HG03097 (cell line): ENCODE measurements around the gene HESX1.

Experiments
- ATAC-seq: cut with Tn5 transposase; IDR thresholded peaks from one replicate; pipeline ENCODE4 v1.9.1; 2021; ENCODE audit not compliant: unreplicated experiment, low FRiP score

HESX1 gene

DNA sequence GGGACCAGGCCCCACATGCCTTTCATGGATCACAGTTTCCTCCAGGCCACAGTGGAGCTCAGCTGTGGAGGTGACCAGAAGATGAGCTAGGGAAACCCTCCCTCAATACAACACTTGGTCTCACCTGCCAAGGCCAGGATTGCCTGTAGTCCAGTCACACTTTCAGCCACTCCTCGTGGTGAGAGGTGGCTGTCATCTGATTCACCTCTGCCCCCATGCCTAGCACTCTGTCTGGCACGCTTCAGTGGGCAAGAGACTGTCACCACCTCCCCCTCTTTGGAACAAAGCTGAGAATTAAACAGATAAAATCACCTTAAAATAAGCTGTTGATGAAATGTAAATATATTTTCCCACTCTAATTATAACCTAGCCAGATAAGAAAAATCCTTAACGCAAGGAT lies 30.7 kb downstream of the HESX1 start:
- ATAC-seq, result no peak

DNA sequence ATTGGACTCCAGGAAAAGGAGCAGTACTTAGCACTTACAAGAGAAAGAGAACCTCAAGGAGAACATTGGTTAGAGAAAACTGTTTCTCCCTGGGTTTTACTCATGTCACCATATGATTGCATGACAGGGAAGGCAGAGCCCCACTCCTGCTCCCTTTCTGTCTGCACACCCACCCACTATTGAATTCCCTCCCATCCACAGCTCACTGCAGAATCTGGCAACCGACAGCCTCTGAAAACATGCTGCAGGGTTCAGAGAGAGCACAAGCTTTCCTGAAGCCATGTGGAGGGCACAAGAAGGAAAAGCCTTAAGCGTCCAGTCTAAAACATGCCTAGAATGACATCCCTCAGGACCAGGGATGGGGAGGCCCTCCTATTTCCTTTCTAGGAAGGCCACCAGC lies 31.6 kb downstream of the HESX1 start:
- ATAC-seq, result no peak

DNA sequence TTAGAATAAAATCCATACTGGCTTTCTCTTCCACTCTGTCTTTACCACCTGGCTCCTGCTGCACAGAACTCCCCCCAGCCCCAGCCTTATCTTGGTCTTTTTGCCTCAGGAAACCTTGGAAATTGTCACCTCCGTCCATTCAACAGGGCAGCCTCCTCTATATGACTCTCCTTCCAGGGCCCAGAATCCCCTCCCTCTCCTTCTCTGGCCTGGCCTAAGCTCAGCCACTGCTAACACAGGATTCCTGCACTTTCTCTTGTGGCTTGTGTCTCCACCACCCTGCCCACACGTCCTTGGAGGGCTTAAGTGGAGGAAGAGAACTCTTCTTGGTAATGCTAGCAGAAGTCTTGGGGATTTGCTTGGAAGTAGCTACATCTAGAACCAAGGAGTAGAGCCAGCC lies 33.1 kb downstream of the HESX1 start:
- ATAC-seq, result no peak

DNA sequence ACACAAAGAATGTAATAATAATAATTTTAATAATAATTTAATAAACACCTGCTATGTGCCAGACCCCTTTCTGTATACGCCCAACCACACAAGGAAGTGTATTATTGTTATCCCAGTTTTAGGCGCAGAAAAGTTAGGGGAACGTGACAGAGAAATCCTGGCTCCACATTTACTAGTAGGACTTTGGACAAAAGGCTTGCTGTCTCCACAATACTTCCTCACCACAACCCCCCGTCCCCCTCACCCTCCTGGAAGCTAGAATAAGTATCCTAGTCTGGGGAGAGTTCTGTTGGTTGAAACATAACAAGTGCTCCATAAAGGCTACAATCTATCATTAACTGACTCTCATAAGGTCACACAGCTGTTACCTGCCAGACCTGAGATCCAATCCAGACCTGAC lies 34.1 kb downstream of the HESX1 start:
- no peak for ATAC-seq

DNA sequence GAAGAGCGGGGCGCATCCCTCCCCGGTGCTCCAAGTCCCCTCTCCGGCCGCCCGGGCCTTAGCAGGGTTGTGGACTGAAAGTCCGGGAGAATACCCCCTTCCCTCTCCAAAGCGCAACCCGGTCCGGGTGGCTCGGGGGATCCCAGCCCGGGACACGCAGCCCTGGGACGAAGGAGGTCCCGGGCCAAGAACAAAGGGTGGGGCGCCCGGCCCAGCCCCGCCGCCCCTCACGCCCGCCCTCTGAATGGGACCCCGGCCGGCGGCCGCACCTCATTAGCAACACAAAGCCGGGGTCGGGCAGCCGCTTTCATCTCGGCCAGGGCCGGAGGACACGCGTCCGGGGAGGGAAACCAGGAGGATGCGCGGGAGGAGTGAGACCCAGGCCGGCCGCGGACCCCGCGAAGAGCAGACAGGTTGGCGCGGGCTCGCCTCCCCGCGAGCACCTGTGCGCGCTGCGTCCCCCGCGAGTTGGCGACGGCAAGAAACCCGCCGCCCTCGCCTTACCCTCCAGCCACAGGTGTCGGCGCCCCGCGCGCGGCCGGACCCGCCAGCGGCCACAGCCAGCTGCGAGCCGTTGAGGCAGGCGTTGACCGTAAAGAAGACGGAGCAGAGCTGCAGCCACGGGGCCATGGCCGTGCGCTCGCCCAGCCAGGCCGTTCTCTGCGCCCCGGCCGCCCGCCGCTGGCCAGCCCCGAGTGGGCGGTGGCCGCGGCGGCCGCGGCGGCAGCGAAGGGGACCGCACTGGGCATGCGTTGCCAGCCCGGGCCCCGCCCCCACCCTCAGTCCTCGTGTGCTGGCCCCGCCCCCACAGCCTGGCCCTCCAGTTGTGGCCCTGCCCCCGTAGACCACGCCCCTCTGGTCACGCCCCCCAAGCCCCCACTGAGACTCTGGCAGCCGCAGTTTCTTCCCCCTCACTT lies 34.9 kb downstream of the HESX1 start, which contains the start of gene IL17RD:
TSS of gene IL17RD (minus strand) at position 697 of the 917 bp plus-strand sequence. CDS start at position 630, 67 bp downstream.
- no peak for ATAC-seq

DNA sequence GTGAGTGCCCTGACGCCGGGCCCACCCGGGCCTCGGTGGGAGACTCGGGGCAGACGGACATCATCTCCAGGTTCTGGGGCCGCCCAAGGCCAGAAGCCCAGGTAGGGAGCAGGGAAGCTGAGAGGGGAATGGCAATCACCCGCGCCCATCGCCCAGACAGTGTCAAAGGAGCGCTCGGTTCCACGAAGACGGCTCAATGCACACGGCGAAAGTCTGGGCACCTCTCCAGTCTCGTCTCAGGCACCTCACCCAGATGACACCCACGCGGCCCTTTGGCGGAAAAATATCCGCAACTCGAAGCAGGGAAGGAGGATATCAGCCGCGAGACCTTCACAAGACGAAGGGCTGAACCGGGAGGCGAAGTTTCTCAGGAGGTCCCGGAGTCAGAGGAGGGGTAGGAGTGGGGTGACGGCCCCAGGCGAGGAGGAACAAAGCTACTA lies 35.5 kb downstream of the HESX1 start:
- no peak for ATAC-seq

DNA sequence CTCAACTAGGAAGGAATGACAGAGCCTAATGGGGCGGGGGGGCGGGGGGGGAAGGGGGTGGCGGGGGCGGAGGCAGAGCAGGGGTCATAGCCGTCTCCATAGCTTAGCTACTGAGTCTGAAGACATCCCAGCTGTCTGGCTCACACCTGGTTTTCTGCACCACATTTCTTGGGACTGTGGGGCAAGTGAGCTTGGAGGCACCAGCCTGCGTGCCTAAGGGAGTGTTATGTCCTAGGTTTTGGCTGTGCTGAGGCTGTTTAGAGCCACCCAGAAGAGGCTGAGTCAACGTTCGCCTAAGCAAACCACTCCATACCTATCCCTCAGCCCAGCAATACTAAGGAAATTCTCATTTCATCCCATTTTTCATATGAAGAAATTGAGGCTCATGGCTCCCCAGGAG lies 36.0 kb downstream of the HESX1 start:
- no peak for ATAC-seq

DNA sequence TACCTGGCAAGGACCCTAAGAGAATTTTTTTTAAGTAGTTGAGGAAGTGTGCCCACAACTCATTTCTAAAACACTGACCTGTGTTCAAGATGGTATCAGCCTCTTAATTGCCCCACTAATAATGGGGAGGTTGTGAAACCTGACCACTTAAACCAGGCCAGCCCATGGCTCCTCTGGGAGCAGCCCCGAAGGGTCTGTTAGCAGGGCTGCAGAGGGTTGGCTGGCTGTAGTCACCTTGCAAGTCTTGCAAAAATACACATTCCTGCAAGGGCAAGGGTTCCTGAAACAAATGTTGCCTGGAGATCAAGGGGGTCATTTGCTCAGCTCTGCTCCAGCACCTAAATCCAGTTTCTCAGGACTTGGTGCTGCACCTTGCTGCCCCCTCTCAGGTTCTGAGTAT lies 37.9 kb downstream of the HESX1 start:
- no peak for ATAC-seq

DNA sequence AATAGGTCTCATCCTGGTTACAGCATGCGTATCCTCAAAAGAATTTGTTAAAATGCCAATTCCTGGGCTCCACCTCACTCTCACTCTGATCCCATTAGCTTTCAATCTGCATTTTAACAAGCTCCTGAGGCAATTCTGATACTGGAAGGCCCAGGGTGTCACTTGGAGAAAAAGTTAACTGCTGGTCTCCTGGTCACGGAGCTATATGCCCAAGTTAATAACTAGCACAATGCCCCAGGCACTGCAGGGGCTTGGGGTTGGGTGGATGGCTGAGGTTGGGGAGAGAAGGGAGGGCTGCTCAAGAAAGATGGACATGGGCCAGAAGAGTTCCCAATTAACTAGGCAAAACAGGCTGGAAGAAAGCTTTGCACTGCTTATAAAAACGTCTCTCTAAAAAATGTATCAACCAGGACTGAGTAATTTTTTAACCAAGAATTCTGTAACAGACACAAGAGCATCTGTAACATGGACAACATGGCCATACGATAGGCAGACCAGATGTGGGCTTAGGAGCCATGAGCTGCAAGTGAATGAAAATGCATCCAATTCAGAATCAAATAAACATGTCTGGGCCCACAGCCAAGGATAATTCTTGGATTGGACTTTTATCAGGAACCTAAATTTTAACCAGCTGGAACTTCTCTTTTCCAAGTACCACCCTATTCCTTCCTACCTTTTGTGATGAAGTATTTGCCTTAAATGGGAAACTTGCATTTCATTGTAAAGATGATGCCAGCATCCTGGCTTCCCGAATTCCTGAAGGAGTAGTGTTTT lies 38.8 kb downstream of the HESX1 start:
- no peak for ATAC-seq

DNA sequence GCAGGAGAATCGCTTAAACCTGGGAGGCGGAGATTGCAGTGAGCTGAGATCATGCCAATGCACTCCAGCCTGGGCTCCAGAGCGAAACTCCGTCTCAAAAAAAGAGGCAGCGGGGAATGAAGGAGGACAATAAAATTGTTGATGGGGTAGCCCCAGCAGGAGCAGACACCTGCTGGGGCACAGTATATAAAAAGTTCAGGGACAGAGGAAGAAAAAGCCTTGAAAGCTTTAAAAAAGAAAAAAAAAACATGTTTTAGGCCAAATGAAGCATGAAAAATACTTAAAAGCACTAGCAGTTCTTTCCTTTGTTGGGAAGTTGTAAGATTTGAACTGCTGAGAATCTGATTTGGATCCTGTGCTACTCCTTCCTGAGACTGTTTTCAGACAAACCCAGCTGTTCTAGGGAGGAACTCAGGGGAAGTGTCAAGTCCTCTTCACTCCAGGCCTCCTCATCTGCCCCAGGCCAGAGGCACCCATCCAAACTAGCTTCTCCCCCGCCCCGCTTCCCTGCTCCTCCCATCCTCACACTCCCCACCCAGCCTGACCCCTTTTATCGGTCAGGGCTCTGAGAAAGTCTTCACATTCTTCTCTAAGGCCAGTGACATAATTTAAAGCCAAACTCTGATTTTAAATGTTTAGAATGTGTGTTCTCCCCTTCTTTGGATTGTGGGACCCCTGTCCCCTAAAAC lies 39.6 kb downstream of the HESX1 start:
- ATAC-seq, result no peak

DNA sequence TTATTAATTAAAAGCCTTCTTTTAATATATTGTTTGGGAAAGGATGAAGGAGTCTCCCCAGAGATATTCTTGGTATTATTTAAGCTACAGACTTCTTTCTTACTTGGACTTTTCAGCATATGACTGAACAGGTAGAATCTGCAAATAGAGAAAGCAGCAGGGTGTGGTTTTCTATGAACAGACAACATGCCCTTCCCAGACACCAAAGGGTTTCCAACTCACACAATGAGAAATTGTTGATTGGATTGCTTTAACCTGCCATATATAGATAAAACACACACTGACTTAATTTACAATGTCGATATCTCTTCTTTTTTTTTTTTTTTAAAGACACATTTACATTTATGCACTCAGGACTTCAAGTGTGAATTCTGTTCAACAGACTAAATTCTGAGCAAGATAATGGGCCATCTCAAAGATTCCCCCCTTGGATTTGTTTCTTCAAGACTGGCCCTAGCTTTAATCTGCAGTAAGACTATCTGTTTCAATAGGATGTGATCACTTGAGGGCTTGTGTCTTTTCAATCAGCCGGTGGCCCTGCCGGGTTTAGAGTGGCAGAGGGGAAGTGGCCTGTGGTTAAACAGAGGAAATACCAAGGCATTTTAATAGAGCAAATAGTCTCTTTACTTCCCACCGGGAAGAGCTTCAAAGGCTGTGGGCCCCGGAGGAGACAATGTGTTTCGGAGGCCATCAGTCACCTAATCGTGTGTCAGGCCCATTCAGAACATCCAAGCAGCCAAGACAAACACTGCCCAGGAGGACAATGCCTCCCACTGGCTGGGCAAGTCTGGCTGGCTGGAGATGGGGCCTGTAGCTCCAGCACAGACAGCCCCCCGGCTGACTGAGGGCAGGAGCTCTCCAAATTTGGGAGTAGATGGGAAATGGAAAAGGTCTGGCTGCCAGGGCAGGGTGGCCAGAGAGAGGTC lies 40.7 kb downstream of the HESX1 start:
- no peak for ATAC-seq

DNA sequence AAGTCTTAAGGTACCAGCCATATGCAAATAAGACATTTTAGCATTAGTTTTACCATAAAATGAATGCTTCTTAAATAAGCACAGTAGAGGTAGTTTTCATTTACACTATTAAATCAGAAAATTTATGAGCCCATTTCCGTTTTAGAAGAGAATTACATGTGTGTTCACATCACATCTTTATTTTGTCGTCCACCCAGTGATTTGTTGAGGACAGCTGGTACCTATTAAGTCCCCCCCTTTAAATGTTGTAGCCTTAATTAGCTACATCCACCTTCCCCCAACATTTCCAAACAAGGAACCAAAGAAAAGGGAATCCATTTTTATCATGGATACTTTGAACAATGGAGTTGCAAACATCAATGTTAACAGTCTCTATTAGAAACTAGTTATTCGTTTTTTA lies 41.5 kb downstream of the HESX1 start:
- ATAC-seq, result no peak

DNA sequence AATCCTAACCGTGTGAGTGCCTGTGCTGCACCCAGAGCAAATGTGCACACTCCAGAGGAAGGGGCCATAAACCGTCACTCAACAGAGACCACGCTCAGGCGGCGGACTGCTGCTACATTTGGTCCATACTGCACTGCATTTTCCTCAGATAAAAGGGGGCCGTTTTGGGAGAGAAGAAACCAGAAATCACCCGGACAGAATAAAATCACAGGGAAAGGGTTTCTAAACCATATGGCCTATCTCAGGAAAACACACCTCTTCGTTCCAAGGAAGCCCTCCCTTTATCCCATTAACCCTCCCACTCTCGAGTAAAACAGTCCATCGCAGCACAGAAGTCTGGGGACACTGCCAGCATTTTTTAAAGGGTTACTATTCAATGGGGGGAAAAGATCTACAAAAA lies 42.2 kb downstream of the HESX1 start:
- no peak for ATAC-seq

DNA sequence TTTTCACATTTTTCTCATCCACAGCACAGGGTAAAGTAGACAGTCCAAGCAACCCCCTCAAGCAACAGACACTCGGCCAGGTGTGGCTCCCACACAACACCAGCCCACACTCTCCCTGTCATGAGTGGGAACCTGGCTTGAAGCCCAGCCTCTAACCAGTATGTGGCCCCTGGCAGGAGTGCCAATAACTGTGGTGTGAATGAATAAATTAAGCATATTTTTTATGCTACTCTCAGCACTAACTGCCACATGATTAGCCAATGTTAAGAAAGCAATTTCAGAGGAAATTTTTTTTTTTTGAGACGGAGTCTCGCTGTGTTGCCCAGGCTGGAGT lies 44.5 kb downstream of the HESX1 start:
- no peak for ATAC-seq

DNA sequence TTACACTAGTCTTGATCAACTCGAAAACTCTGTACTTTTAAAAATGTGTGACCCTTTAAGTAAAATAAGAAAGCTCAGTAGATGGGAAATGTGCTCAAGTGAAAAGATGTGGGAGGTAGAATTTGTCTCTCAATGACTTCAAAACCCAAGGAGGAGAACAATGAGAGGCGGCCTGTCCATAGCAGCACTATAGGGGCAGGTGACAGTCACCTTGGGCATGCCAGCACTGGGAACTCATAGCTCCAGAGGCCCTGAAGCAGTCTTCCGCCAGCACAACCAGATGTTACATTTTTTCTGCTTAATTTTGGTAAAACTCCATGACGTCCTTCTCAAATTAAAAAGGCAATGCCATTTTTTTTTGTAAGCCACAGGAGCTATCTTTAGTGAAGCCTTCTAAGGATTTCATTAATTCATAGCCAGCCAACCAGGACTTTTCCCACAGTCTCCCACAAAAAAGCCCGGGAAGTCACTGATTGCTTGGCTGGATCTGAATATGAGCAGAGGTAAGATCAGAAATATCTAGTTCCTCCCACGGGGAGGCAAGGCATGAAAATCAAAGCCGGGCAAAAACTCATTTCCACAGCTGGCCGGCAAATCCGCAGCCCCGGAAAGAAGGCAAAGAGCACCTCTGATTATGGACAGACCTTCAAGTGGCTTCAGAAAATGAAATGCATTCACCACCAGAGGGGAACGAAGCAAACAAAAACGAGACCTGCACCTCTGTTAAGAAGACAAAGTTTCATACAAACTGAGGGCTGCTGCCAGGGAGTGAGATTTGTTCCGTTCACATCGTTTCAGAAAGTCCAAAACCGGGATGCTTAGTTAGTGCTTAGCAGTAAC lies 45.1 kb downstream of the HESX1 start:
- no peak for ATAC-seq

DNA sequence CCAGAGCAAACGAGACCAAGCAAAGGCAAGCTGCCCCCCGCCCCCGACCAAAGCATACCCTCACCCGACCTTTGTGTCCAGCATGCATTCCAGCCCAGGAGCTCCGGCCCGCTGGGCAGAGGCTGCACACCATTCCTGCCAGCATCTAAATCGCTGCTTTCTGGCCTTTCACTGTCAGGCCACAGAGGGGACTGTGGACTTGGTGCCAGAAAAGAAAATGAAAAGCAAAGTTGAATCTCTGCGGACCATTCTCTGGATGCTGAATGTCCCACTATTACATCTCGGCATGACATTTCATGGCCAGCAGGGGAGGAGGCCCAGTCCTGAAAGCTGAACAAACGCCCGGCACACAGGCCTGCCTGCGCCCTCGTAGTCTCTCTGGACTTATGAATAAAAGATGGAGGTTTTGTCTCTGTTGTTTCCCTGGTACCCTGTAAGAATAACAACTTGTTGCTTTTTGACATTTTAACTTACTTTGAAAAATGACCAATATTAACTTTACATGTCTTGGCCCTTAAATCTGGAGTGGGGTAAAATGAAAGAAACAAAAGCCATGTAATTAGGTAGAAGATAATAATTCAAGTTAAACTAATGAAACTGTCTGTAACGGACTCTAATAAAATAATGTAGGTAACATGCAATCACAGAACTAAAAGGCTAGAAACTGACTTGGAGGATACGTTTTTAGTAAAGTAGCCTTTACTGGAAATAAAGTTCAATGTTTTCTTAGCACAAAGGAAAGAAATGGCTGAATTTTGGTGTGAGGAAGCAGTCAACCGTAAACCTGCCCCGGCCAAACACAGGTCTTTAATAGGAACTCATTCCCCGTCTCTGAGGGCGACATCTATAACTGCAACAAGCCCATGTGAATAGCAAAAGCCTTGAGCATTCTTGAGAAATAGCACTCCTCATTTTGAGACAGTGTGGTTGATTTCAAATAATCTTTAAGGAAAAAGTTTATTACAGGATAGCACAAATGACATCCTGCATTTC lies 47.3 kb downstream of the HESX1 start:
- ATAC-seq, result no peak

DNA sequence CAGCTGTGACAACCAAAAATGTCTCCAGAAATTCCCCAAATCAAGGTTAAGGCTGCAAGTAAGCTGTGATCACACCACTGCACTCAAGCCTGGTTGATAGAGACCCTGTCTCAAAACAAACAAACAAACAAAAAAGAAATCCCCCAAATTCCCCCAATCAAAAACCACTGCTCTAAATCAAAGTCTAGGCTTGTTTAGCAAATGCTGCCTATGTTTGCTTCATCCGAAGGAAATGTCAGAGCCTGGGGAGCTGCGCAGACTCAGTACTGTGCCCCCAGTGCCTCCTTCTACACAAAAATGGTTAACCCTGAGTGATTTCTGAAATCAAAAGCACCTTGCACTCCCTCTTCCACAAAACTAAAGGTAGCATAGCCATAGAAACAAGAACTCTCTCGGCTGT lies 48.0 kb downstream of the HESX1 start:
- no peak for ATAC-seq

DNA sequence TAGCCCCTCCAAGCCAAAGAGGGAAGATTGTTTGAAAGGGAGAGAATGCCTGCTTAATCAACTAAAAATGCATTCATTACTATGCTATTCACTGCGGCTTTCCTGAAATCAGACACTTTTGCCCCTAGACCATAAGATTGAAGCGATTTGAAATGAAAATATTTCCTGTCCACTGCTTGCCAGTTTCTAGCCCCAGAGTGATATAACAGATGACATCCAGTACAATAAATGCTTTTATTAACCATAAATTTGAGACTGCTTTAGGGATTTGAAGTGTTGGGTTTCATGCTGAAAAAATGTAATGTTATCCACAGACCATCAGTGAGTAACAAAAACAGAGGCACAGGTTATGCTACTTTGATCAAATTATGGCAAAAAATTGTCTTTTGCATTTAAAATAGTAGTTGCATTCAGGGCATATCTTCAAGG lies 48.7 kb downstream of the HESX1 start:
- ATAC-seq, result no peak
